HUES48 (cell line): ENCODE measurements around the gene GRAMD2B.

Source experiments
- H3K27ac ChIP-seq: one replicate; pipeline ENCODE4 v1.7.0; 2013; ENCODE audit warnings: low read depth, low read length, inconsistent platforms
- H3K27me3 ChIP-seq: 2 replicates; pipeline ENCODE4 v1.6.1; 2013; ENCODE audit warnings: mild to moderate bottlenecking, low read length; ENCODE audit not compliant: control insufficient read depth, insufficient read depth
- H3K36me3 ChIP-seq: 2 replicates; pipeline ENCODE4 v1.6.1; 2013; ENCODE audit warnings: low read length; ENCODE audit not compliant: control insufficient read depth, insufficient read depth
- H3K4me1 ChIP-seq: 2 replicates; pipeline ENCODE4 v1.6.1; 2013; ENCODE audit warnings: mild to moderate bottlenecking, low read length; ENCODE audit not compliant: control insufficient read depth, insufficient read depth
- H3K4me3 ChIP-seq: 2 replicates; pipeline ENCODE4 v1.5.1; 2013; ENCODE audit warnings: mild to moderate bottlenecking, low read depth, low read length
- H3K9ac ChIP-seq: 2 replicates; pipeline ENCODE4 v1.6.1; 2013; ENCODE audit warnings: mild to moderate bottlenecking, low read depth, low read length, moderate library complexity
- H3K9me3 ChIP-seq: 2 replicates; pipeline ENCODE4 v1.6.1; 2013; ENCODE audit warnings: low read length; ENCODE audit not compliant: control insufficient read depth, insufficient read depth

The GRAMD2B gene

DNA sequence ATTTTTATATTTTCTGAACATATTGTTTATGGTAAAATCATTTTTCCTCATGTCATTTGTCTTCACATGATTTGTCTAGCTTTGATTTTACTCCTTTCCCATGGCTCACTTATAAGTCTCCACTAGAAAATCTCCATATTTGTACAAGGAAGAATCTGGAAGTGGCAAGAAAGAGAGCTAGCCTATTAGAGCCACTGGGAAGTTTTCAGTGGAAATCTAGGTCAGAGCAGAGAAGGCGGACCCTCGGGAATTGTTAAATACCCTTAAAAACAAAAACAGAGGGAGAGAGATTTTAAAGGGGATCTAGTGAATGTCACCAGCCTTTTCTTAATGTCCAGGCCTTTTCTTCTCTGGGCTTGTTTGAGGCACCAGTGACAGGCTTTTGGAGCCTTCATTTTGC, 56.6 kb downstream of the GRAMD2B start:
- no peaks in the 10 kb centered on the region for H3K4me1 ChIP-seq
- H3K9ac ChIP-seq, result no peak overlapping the region
- H3K9me3 ChIP-seq, result no peaks in the 10 kb centered on the region
- no peaks in the 10 kb centered on the region for H3K27me3 ChIP-seq
- no peak overlapping the region for H3K4me3 ChIP-seq
- peaks cover 39% of the 10 kb centered on the region for H3K36me3 ChIP-seq
- H3K27ac ChIP-seq, result no peak overlapping the region

DNA sequence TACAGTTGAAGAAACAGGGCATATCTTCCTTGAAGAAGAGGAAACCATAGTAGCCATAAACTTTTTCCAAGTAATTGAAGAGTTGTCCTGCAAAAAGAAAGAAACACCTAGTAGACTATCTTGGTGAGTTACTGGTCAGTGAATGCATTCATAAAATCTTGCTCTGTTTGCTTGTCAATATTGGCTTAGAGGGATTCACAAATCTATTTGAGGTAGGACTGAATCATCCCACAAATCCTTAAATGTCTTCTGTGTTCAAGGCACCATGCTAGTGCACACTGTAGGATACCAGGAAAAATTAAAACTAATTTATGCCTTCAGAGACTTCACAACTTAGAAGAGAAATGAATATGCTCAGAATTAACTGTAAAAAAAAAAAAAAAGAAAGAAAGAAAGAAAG, 57.6 kb downstream of the GRAMD2B start:
- Histone ChIP-seq H3K4me1 (no peaks in the 10 kb centered on the region), H3K36me3 (peaks cover 48% of the 10 kb centered on the region)

DNA sequence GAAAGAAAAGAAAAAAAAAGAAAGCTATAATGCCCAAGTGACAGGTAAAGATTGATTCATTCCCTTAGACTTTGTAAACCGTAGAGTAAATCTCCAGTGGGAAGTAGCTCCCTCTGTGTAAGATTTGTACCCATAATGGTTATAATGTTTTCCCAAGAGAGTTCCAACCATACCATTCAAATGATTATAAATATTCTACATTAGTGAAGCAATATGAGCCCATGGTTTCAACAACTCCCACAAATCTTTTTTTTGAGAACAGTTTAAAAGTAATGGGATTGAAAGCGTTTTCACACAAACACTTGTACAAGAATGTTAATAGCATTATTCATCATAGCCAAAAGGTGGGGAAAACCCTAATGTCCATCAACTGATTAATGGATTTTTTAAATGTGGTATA, 58.0 kb downstream of the GRAMD2B start:
- Histone ChIP-seq H3K9ac (no peak overlapping the region), H3K36me3 (peaks cover 52% of the 10 kb centered on the region), H3K4me3 (no peak overlapping the region), H3K27ac (no peak overlapping the region), H3K27me3 (no peaks in the 10 kb centered on the region), H3K4me1 (no peaks in the 10 kb centered on the region), H3K9me3 (no peaks in the 10 kb centered on the region)

More for the DNA sequence above, 57.6 kb downstream of the GRAMD2B start:
- no peaks in the 10 kb centered on the region for H3K9me3 ChIP-seq
- no peaks in the 10 kb centered on the region for H3K27me3 ChIP-seq
- no peak overlapping the region for H3K9ac ChIP-seq
- no peak overlapping the region for H3K4me3 ChIP-seq
- no peak overlapping the region for H3K27ac ChIP-seq

DNA sequence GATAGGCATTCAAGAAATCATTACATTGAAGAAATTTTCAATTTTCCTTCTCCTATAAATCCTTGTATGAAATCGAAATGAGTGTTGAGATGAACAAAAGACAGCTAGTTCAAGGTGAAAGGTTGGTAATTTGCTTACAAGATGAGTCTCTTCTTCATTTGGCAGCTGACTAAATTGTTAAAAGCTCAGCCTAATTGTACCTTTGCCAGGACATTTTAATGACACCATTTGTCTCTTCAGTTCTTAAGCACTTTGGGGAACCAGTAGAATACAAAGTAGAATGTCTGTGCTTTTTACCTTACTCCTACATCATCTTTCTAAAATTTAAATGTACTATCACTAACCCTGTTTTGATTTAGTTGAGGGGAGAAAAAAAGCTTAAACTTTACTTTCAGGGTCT, 59.4 kb downstream of the GRAMD2B start:
- H3K36me3 ChIP-seq, result peaks cover 65% of the 10 kb centered on the region
- no peak overlapping the region for H3K4me3 ChIP-seq
- H3K4me1 ChIP-seq, result no peaks in the 10 kb centered on the region
- H3K27me3 ChIP-seq, result no peaks in the 10 kb centered on the region
- H3K9me3 ChIP-seq, result no peaks in the 10 kb centered on the region
- H3K27ac ChIP-seq, result no peak overlapping the region
- no peak overlapping the region for H3K9ac ChIP-seq

DNA sequence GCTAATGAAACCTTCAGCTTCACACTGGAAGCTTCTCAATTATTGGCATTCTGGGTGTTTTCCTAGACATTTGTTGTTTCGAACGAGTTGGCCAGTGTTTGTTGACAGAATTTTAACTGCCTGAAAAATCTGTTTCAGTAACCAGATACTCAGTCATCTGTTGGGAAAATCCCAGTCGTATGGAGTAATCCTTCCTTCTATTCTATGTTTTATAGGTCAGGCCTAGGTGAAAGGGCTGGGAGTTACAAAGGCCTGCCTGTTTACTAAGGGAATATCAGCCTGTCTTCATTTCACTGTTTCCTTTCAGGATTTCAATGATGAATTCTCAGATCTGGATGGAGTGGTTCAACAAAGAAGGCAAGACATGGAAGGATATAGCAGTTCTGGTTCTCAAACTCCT, 59.9 kb downstream of the GRAMD2B start:
- Histone ChIP-seq H3K4me1 (no peaks in the 10 kb centered on the region), H3K36me3 (peaks cover 68% of the 10 kb centered on the region), H3K27ac (no peak overlapping the region)

DNA sequence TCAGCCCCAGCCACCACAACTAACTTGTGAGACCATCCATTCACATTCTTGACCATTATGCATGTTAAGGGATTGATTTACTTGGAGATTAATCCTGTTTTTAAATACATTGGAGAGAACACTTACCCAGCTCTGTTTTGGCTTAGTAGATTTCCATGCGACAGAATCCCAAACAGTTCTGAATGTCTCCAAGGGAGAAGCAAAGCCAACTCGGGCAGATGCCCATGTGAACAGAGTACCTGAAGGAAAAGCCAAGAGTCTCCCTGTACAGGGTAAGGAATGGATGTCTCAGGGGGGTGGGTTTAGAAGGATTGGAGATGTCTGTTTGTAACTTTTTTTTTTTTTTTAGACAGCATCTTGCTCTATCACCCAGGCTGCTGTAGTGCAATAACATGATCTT, 61.0 kb downstream of the GRAMD2B start:
- no peaks in the 10 kb centered on the region for H3K27me3 ChIP-seq
- no peaks in the 10 kb centered on the region for H3K9me3 ChIP-seq
- H3K27ac ChIP-seq, result no peak overlapping the region
- H3K36me3 ChIP-seq, result peaks cover 79% of the 10 kb centered on the region
- no peak overlapping the region for H3K9ac ChIP-seq
- 0 out of 2 replicates have a peak, but pooled peaks cover 2% of the 10 kb centered on the region for H3K4me1 ChIP-seq
- no peak overlapping the region for H3K4me3 ChIP-seq

More for the DNA sequence above, 59.9 kb downstream of the GRAMD2B start:
- no peak overlapping the region for H3K9ac ChIP-seq
- H3K27me3 ChIP-seq, result no peaks in the 10 kb centered on the region
- no peaks in the 10 kb centered on the region for H3K9me3 ChIP-seq
- H3K4me3 ChIP-seq, result no peak overlapping the region

DNA sequence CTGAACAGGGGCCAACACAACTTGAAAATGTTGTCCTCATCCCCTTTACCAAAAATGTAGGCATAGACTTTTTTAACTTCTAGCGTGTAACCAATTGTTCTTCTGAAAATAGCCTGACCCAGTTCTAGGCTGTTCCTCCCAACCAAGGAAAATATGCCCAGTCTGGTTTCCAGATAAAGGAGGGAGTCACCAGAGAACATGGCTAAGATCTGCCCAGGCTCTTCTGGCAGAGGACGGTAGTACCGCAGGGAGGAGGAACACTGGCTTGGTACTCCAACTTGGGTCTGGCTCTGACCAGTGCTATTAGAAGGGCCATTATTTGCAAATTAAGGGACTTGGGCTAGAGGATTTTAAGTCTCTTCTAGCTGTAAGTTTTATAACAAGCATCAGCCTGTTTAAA, 63.1 kb downstream of the GRAMD2B start:
- no peak overlapping the region for H3K9ac ChIP-seq
- H3K9me3 ChIP-seq, result no peaks in the 10 kb centered on the region
- no peak overlapping the region for H3K27ac ChIP-seq
- no peak overlapping the region for H3K4me3 ChIP-seq
- H3K4me1 ChIP-seq, result peaks cover 9% of the 10 kb centered on the region; the same call in 1 of the 2 replicates
- H3K36me3 ChIP-seq, result peaks cover 73% of the 10 kb centered on the region
- no peaks in the 10 kb centered on the region for H3K27me3 ChIP-seq

DNA sequence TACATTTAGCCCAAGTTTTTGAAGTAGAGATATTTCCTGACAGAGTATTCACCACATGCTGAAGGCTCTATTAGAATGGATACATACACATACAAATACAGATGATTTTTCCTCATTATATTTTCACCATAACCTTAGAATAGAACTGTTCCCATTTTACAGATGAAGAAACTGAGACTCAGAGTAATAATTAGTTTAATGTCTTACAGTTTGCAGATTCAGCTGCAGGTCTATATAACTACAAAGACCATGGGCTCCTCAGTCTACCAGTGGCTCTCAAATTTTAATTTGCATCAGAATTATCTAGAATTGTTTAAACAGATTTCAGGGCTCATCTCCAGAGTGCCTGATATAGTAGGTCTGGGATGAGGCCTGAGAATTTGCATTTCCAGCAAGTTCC, 64.4 kb downstream of the GRAMD2B start:
- Histone ChIP-seq H3K4me1 (peaks cover 9% of the 10 kb centered on the region; the same call in 1 of the 2 replicates), H3K4me3 (no peak overlapping the region), H3K9ac (no peak overlapping the region), H3K36me3 (peaks cover 68% of the 10 kb centered on the region), H3K27ac (no peak overlapping the region), H3K9me3 (no peaks in the 10 kb centered on the region), H3K27me3 (no peaks in the 10 kb centered on the region)

DNA sequence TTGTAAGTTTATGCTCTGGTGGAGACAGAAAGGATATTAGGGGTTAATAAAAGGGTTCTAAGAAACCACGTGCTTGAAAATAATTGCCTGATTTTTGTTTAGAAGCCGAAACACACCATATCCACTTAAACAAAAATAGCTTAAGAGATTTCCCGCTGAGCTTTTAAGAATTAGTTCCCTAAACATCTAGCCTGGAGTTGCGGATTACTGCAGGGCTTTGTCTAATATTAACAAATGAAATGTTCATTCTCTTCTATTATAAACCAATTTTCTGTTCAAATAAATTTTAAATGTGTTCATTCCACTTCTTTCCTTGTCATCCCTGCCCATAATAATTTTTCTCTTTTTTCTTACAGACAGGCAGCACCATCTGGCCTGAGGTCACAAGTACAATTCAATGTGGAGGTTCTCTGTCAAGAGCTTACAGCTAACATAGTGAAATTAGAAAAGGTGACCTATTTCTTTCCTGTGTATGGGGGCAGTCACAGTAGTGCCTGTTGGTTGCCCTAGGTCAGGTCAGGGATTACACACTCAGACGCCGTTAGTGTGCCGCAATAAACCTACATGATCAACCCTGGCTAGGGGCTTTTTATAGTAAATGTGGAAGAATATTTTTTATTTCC, 65.3 kb downstream of the GRAMD2B start:
- Histone ChIP-seq H3K9ac (no peak overlapping the region), H3K27ac (no peak overlapping the region), H3K9me3 (no peaks in the 10 kb centered on the region), H3K4me1 (peaks cover 9% of the 10 kb centered on the region; the same call in 1 of the 2 replicates), H3K4me3 (no peak overlapping the region), H3K27me3 (no peaks in the 10 kb centered on the region), H3K36me3 (peaks cover 67% of the 10 kb centered on the region)

DNA sequence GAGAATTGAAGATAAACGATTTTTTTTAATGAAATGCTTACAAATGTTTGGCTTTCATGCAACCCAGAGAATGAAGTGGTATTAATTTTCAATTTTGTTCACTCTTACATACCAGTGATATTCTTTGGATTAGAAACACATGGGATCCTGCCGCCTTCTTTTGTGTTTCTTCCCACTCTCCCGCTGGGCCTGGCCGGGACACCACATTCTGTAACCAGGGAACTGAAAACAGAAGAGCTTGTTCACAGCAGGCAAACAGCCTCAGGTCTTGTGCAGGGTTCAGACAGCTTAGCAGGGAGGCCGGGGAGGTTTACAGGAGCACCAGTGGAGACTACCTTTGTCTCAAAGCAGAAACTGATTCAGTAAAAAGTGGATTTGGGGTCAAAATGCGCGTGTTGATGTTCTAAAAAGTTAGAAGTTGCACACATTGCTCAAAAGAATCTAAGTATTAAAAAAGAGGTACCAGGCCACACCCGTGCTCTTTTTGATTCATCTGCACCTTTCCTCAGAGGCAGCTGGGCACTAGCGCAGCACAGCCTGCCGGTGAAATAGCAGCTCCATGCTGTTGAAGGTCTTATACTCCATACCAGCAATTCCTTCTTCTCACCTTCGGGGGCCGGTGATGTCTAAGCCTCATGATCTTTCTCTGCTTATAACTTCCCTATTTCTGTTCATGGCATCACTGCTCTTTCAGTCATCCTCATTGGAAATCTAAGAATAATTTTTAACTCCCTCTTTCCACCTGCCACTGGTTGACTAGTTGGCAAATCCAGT, 67.1 kb downstream of the GRAMD2B start:
- H3K9me3 ChIP-seq, result no peaks in the 10 kb centered on the region
- H3K27me3 ChIP-seq, result no peaks in the 10 kb centered on the region
- peaks cover 9% of the 10 kb centered on the region; the same call in 1 of the 2 replicates for H3K4me1 ChIP-seq
- H3K27ac ChIP-seq, result peak overlapping the region; percentile 69
- no peak overlapping the region for H3K4me3 ChIP-seq
- H3K9ac ChIP-seq, result no peak overlapping the region
- H3K36me3 ChIP-seq, result peaks cover 59% of the 10 kb centered on the region

DNA sequence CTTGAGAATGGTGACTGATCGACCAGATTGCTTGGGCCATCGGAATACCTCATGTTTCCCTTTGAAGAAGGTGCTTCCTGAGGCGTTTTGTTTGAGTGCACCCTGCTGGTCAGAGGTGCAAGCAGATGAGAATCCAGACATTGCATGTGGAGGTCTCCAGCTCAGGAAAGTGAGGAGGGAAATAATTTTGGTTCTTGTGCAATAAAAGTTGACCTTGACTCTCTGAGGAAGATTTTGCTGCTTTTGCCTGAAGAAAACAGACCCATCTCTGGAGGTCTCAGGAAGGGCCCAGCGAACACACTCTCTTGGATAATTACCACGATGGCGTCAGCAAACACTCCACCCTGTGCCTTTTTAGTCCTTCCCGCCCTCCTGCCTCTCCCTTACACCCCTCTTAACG, 69.7 kb downstream of the GRAMD2B start:
- Histone ChIP-seq H3K36me3 (peaks cover 34% of the 10 kb centered on the region), H3K27ac (no peak overlapping the region), H3K4me3 (no peak overlapping the region), H3K9me3 (no peaks in the 10 kb centered on the region), H3K27me3 (no peaks in the 10 kb centered on the region), H3K9ac (no peak overlapping the region), H3K4me1 (peaks cover 9% of the 10 kb centered on the region; the same call in 1 of the 2 replicates)
